ENCODE data around the gene UGP2.
"Not testable (repeated sequence)": the region's sequence is repeated elsewhere in the genome, so short reads cannot be mapped to it uniquely, and the experiment has no call there.

Gene UGP2

GRCh38 chr2:63841254-63842022 is at the start of gene UGP2:
UGP2 (plus strand) TSS chr2:63841896; CDS start chr2:63842186, 290 bp downstream.
- DNase-seq = peak; percentile 91

DNA sequence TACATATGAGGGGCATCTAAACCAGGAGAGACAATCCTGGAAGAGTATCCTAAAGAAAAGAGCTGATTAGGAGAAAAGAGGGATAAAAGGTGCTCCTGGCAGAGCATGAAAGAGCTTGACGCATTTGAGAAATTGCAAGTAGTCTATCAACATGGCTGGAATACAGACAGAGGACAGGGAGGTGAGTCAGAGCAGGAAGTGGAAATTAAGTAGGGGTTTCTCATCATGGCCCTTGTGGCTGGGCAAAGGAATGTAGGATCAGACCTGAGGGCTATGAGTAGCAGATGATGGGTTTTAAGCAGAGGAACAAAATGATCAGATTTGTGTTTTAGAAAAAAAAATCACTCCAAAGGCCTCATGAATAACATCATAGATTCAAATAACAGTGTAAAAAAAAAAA is 49.2 kb upstream of the UGP2 start:
- peak; percentile 10 for DNase-seq

GRCh38 chr2:63796366-63796765 is 45.3 kb upstream of the UGP2 start:
- no peak for DNase-seq

DNA sequence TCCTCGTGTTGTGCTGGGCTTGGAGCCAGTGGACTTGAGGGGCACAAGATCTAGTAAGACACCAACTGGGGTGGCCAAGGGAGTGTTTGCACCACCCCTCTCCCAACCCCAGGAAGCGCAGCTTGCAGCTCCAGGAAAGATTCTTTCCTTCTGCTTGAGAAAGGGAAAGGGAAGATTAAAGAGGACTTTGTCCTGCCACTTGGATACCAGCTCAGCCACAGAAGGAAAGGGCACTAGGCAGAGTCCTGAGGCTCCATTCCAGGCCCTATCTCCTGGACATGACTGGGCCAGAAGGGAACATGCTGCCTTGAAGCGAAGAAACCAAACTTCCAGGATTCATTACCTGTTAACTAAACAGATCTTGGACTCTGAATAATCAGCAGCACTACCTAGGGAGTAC is 44.9 kb upstream of the UGP2 start:
- DNase-seq = no peak

DNA sequence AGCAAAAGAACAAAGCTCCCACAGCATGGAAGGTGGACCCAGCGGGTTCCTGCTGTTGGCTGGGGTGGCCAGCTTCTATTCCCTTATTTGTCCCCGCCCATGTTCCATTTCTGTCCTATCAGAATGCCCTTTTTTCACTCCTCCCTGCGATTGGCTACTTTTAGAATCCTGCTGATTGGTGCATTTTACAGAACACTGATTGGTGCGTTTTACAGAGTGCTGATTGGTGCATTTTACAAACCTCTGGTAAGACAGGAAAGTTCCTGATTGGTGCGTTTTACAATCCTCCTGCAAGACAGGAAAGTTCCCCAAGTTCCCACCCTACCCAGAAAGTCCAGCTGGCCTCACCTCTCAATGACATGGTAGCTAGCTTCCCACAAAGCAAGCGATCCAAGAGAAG is 40.2 kb upstream of the UGP2 start:
- no peak for DNase-seq

- no peak for DNase-seq
These were observed 36.3 kb upstream of the UGP2 start for GRCh38 chr2:63805412-63805811.

DNA sequence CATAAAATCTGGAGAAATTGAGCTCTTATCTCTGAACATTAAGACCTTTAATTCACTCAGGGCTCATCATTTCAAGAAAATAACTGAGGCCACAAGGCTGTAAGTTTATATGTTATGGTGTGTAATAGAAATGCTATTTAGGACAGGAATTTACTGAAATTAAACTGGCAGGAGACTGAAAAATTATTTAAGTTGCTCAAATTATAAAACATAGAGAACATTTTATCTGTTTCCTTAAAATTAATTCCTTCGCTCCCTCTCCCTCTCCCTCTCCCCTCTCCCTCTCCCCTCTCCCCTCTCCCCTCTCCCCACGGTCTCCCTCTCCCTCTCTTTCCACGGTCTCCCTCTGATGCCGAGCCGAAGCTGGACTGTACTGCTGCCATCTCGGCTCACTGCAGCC is 33.7 kb upstream of the UGP2 start:
- DNase-seq = not testable (repeated sequence)

GRCh38 chr2:63808911-63809310 is 32.8 kb upstream of the UGP2 start:
- DNase-seq = not testable (repeated sequence)

DNA sequence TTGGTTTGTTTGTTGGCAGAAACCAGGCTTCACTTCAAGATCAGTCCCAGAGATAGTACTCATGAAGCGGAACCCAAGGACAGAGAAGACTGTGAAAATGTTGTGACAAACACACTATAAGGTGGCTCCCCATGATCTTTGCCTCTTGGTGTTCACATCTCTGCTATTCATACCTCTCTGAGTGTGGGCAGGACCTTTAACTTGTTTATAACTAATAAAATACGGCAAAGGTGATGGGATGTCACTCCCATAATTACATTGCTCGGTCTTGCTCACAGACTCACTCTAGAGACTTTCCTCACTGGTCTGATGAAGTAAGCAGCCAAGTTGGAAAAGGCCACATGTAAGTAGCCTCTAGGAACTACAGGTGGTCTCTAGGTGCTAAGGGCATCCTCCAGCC is 30.6 kb upstream of the UGP2 start:
- DNase-seq = no peak

- not testable (repeated sequence) for DNase-seq
These were observed 29.8 kb upstream of the UGP2 start for GRCh38 chr2:63811870-63812269.

DNA sequence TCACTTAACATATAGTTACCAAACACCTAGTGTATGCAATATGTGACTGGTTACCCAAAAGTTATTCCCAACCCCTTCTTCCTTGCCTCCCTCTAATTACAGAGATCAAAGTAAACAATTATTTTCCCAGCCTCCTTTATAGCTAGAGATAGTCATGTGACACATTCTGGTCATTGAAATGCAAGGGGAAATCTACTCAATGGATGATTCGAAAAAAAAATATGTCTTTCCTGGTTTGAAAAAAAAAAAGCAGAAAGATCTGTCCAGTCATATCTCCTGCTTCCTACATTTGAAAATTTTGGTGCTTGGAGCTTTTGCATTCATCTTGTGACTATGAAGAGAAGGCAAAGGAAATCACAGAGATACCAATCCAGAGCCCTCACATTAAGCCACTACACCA is 27.6 kb upstream of the UGP2 start:
- DNase-seq = no peak

DNA sequence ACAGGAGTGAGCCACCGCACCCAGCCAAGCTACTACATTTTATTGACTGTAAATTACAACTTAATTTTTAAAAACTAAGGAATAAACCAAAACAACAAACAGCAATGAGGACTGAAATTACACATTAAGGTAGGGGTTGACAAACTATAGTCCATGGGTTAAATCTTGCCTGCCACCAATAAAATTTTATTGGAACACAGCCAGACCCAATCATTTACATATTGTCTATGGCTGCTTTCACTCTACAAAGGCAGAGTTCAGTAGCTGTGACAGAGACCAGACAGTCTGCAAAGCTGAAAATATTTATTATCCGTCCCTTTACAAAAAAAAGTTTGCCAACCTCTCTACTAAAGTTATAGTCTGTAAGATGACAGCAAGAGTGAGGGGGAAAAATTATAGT is 24.3 kb upstream of the UGP2 start:
- no peak for DNase-seq

- DNase-seq = no peak
These were observed 23.4 kb upstream of the UGP2 start for GRCh38 chr2:63818271-63818670.

DNA sequence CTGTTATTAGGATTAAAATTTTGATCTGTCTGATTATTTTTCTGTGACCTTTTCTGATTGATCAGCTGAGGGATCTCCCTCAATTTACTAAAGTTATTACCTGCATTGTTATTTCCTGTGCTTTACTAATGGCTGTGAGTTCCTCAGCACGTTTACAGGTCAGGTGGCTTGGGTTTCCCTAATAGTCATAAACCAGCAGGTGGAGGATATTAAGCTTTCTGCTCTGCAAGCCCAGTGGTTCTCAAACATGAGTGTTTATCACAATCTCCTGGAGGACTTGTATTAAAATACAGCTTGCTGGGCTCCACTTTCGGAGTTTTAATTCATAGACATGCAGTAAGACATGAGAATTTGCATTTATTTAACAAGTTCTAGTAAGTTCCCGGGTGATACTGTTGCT is 22.4 kb upstream of the UGP2 start:
- no peak for DNase-seq

DNA sequence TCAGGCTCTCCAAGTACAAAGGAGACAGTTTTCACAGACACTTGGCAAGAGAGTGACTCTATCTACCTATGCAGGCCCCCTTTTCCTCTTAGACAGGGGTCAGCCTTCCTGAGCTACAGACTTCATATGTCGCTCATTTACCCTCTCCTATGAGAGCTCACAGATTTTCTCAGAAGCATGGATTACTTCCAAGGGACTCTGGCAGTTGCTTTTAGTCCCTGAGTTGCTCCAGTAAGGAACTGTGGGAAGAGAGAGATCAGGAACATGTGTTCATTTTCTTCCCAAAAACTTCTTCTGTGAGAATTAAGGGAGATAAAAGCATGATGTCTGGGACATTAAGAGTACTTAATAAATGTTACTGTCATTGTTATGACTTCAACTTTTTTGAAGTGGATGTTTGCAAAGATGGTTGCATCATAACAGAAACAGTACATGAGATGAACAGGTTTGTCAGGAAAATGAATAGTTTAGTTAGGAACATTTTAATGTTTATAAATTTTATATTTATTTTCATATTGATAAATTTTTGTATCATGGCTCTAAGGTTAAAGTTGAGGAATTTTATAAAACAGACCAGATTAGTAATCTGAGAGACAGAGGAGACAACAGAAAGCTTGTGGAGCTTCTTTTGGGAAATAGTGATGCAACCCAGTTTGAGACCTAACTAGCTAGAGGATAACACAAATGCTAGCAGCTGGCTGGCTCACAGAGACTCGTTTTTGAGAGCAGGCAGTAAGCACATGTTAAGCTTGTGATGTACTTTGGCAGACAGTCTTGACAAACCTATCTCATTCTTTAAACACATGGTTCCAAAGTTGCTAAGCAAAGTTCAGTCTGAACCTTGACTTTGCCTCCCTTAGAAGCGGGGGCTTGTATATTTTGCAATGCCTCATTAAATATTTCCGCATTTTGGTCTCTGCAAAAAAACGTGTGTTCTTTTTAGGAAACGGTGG is 21.7 kb upstream of the UGP2 start:
- DNase-seq = no peak

GRCh38 chr2:63820969-63821368 is 20.7 kb upstream of the UGP2 start:
- no peak for DNase-seq

GRCh38 chr2:63821396-63821795 is 20.3 kb upstream of the UGP2 start:
- no peak for DNase-seq

DNA sequence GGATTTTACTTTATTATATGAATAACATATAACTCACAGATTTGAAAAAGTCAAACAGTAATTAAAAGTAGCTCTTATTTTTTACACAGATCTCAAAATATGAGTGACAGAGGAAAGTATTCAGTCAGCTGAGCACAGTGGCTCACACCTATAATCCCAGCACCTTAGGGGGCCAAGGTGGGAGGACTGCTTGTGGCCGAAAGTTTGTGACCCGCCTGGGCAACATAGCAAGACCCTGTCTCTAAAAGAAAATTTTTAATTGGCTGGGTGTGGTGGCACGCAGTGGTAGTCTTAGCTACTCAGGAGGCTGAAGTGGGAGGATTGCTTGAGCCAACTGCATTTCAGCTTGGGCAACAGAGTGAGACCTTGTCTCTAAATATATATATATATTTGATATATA is 19.2 kb upstream of the UGP2 start:
- DNase-seq = no peak

GRCh38 chr2:63827749-63828148 is 13.9 kb upstream of the UGP2 start:
- no peak for DNase-seq

GRCh38 chr2:63831176-63831575 is 10.5 kb upstream of the UGP2 start:
- DNase-seq = no peak

DNA sequence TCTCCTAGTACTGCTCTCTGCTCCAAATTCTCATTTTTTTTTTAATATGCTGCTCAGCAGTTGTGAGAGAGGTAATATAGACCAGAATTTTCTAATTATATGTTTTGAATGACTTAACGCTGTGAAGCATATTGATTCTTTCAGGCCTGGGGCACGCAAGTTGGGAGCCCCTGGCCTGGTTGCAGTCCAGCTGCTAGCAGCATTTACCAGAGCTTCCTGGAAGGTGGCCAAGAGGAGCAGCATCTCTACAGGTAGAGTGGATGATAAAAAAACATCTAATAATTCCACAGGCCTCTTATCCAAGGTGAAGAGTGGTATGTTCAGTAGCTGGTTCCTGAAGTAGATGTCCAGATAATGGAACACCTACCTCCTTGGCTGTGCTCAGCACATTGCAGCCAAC is 7.3 kb upstream of the UGP2 start:
- no peak for DNase-seq

DNA sequence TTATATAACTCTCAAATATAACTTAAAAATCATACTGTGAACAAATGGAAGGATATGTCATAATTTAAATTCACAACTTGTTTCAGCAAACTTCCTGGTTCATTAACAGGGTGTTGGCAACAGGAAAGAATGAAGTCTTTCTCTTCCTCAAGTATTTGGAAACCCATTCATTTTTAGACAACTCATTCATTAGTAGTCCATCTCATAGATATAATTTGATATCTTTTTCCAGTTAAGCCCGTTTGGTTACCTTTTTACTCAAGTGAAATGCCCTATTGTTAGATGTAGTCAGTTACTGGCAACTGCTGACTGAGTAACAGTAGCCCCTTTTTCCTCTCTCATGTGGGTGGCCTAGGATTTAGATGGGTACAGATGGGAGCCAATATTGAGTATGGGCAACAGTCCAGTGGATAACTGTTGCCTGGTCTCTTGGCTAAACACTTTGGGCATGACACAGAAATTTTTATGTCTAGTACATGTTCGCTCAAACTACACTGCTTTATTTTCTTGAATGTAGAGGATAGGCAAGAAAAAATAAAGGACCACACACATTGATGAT is 4.6 kb upstream of the UGP2 start:
- no peak for DNase-seq

DNA sequence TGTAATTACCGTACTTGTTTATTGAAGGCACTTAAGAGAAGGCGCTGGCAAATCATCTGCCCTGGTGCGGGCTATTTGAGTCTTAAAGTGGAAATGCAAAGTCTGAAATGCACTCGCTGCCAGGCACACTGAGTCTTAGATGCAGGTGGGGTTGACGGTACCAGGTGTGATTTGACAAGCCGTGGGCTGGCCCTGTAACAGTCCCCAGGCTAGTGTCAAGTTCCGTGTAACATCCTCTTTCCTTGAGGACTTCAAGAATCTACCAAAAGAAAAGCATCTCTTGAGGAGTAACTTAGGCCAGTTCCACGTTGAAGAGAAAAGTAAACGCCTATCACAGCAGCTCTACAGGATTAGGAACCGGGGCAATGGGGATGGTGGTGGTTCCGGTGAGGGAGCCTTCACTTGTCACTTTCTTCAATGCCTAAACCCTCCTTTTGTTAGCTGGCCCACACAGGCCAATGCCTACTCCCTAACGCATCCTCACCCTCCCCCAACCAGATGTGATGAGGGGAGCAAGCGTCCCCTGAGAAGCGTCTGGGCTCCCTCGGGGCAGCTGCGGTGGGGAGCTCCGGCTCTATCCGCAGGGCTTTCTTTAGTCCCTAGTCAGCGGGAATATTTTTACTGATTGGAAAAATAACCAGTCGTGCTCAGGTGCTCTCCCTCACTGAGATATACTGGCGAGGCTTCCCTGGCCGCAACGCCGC is 1.5 kb upstream of the UGP2 start:
- peak; percentile 18 for DNase-seq

All from stimulated activated CD4-positive, alpha-beta T cell treated with anti-CD3 and anti-CD28 coated beads, Interleukin-15, amount 100 ng/mL, for 24 hours (primary cell).